Testis (tissue), 2 donors: ENCODE data around the gene DPEP2.

ENCODE experiments used
- CTCF ChIP-seq, 3 experiments: fragments of 450-650 bp in 2 of 3; fragments of 200-600 bp in 1 of 3; sonication (generic) in 1 of 3; IDR thresholded peaks; one replicate each; pipeline ENCODE4 v1.5.1; 2016 to 2019; ENCODE audit warnings: antibody characterized with exemption in 3 of 3, mild to moderate bottlenecking in 2 of 3, moderate library complexity in 1 of 3
- POLR2A ChIP-seq: fragments of 450-650 bp; IDR thresholded peaks from one replicate; pipeline ENCODE4 v1.6.1; 2017; ENCODE audit warnings: antibody characterized with exemption, mild to moderate bottlenecking, moderate library complexity

GRCh38 chr16:68037841-68038597 is 38.7 kb upstream of the DPEP2 start:
- no peak for TF ChIP-seq CTCF (IDR thresholded peaks at IDR 0.05)
- no peak for TF ChIP-seq POLR2A
